ENCODE results near the gene NFATC2IP. TPM values are rescaled to one million over a fixed set of nuclear protein-coding genes. Genes with fewer than 3 reads are reported as not detected.

The NFATC2IP gene
- 10 to 100 TPM; 30.8 to 85.9 (median 76.7) TPM for polyA plus RNA-seq (ENCODE audit: insufficient read length in 3 of 3)
- long read RNA-seq, donor 1, full-length matches to known transcripts = 5 of 5 reads
- long read RNA-seq, donor 1, partial matches to known transcripts = 0 of 5 reads
- long read RNA-seq, donor 1, other reads (novel, unspliced or antisense) = 0 of 5 reads
- long read RNA-seq, donor 2, full-length matches to known transcripts = 12 of 12 reads
- long read RNA-seq, donor 2, partial matches to known transcripts = 0 of 12 reads
- long read RNA-seq, donor 2, other reads (novel, unspliced or antisense) = 0 of 12 reads
- long read RNA-seq, donor 3, full-length matches to known transcripts = 2 of 2 reads
- long read RNA-seq, donor 3, partial matches to known transcripts = 0 of 2 reads
- long read RNA-seq, donor 3, other reads (novel, unspliced or antisense) = 0 of 2 reads
- long read RNA-seq, donor 4, full-length matches to known transcripts = 7 of 7 reads
- long read RNA-seq, donor 4, partial matches to known transcripts = 0 of 7 reads
- long read RNA-seq, donor 4, other reads (novel, unspliced or antisense) = 0 of 7 reads
- long read RNA-seq, donor 5, full-length matches to known transcripts = 3 of 3 reads
- long read RNA-seq, donor 5, partial matches to known transcripts = 0 of 3 reads
- long read RNA-seq, donor 5, other reads (novel, unspliced or antisense) = 0 of 3 reads
- long read RNA-seq, donor 6, full-length matches to known transcripts = 13 of 13 reads
- long read RNA-seq, donor 6, partial matches to known transcripts = 0 of 13 reads
- long read RNA-seq, donor 6, other reads (novel, unspliced or antisense) = 0 of 13 reads
- long read RNA-seq, donor 7, full-length matches to known transcripts = 4 of 4 reads
- long read RNA-seq, donor 7, partial matches to known transcripts = 0 of 4 reads
- long read RNA-seq, donor 7, other reads (novel, unspliced or antisense) = 0 of 4 reads
- long read RNA-seq, donor 8, full-length matches to known transcripts = 2 of 2 reads
- long read RNA-seq, donor 8, partial matches to known transcripts = 0 of 2 reads
- long read RNA-seq, donor 8, other reads (novel, unspliced or antisense) = 0 of 2 reads
- long read RNA-seq, donor 9, partial matches to known transcripts = 0 of 6 reads
- long read RNA-seq, donor 9, other reads (novel, unspliced or antisense) = 0 of 6 reads
- long read RNA-seq, donor 10, full-length matches to known transcripts = 9 of 15 reads
- long read RNA-seq, donor 10, partial matches to known transcripts = 6 of 15 reads
- long read RNA-seq, donor 10, other reads (novel, unspliced or antisense) = 0 of 15 reads
- long read RNA-seq, donor 11, partial matches to known transcripts = 0 of 1 reads
- long read RNA-seq, donor 11, other reads (novel, unspliced or antisense) = 0 of 1 reads
- long read RNA-seq, donor 12, full-length matches to known transcripts = 12 of 12 reads
- long read RNA-seq, donor 12, partial matches to known transcripts = 0 of 12 reads
- long read RNA-seq, donor 12, other reads (novel, unspliced or antisense) = 0 of 12 reads
- long read RNA-seq, donor 13, partial matches to known transcripts = 0 of 2 reads
- long read RNA-seq, donor 13, other reads (novel, unspliced or antisense) = 0 of 2 reads
- long read RNA-seq, donor 14 = 0 reads
- long read RNA-seq, donor 15 = 0 reads
- long read RNA-seq, donor 16, full-length matches to known transcripts = 4 of 4 reads
- long read RNA-seq, donor 16, partial matches to known transcripts = 0 of 4 reads
- long read RNA-seq, donor 16, other reads (novel, unspliced or antisense) = 0 of 4 reads

DNA sequence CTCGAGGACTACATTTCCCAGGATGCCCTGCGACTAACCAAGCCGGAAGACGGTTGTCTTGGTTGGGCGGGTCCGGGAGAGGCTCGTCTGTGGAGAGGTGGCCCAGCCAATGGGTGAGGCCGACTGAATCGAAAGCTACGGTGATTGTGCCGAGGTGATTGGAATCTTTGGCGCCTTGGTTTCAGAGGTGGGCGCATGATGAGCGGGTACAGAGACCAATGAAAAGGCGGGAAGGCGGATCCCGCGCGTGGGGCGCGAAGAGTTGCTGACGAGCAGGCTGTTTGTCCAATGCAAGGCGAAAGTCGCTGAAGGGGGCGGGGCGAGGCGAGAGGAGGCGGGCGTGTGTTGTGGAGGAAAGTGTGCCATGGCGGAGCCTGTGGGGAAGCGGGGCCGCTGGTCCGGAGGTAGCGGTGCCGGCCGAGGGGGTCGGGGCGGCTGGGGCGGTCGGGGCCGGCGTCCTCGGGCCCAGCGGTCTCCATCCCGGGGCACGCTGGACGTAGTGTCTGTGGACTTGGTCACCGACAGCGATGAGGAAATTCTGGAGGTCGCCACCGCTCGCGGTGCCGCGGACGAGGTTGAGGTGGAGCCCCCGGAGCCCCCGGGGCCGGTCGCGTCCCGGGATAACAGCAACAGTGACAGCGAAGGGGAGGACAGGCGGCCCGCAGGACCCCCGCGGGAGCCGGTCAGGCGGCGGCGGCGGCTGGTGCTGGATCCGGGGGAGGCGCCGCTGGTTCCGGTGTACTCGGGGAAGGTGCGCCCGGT is at the start of gene NFATC2IP:
TSS of gene NFATC2IP (plus strand) at position 290 of the 762 bp plus-strand sequence. CDS start at position 365, 75 bp downstream.
- peak; percentile 100 for DNase-seq

DNA sequence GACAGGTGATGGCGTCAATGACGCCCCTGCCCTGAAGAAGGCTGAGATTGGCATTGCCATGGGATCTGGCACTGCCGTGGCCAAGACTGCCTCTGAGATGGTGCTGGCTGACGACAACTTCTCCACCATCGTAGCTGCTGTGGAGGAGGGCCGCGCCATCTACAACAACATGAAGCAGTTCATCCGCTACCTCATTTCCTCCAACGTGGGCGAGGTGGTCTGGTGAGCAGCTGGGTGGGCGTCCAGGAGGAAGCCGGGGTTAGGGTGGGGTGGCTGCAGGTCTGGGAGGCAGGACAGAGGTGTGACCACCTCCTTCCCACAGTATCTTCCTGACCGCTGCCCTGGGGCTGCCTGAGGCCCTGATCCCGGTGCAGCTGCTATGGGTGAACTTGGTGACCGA is 48.9 kb upstream of the NFATC2IP start:
- no peak for DNase-seq

DNA sequence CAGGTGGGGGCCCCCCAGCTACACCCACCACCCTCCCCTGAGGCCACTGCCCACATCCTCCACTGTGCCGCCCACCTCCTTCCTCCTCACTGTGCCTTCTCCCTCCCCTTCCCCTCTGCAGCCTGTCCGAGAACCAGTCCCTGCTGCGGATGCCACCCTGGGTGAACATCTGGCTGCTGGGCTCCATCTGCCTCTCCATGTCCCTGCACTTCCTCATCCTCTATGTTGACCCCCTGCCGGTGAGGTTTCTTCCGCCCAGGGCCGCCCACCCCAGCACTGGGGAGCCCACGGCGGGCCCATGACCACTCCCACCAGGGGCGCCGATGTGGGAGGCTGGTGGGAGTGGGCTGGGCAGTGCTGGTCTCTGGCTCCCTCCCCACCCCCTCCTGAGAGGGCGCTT is 47.8 kb upstream of the NFATC2IP start:
- no peak for DNase-seq

DNA sequence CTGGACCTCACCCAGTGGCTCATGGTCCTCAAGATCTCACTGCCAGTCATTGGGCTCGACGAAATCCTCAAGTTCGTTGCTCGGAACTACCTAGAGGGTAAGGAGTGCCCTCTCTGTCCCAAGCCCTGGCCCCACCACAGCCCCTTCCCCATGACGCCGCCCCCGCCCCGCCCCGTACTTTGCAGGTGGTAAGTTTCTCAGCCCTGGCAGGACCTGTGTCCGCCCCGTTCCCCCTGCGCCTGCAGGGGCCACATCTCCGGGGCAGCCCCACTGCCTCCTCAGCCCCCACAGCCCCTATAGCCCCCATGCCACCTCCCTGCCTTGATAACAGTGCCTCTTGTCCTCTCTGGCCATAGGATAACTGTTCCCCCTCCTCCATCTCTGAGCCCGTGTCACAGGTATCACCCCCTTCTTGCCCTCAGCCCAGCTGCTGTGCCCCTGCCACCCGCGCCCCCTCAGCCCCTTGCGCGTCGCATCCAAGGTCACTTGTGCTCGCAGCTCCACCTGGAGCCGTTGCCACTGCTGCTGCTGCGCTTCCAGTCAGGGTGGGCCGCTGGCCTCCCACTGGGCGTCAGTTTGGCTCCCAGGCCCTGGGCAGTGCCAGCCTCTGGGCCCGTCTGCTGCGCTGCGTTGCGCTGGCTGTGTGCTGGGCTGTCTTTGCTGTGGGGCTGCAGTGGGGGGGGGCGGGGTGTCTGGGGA is 47.2 kb upstream of the NFATC2IP start:
- no peak for DNase-seq

DNA sequence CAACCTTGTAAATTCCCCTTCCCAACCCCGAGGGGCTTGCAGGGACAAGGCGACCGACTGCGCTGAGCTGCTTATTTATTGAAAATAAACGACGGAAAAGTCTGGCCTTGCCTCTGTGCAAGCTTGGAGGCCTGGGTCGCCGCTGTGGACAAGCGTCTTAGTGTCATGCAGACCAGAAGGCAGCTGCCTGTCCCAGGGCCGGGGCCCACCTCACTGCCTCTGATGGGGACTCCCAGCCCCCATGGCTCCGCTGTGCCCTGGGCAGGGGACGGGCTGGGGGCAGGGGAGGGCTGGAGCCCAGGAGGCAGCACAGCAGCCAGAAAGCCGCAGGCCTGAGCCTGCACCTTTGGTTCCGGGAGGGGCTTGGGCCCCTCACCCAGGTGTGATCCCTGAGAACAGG is 46.4 kb upstream of the NFATC2IP start:
- no peak for DNase-seq

DNA sequence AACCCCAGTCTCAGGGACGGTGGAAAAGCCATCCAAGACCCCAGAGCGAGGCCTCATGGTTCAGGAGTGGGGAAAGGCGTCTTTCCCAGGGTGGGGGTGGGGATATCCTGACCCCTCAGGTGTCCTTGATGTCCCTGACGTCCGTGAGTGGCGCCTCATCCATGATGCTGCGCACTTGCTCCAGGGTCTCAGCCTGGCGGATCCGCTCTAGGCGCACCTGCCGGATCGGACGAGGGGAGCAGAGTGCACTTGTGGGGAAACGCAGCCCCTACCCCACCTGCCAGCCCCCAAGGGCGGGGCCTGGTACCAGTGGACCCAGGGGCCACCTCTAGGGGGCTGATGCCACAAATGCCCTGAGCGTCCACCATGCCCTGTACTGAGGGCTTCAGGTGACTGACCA is 45.9 kb upstream of the NFATC2IP start:
- DNase-seq = no peak

DNA sequence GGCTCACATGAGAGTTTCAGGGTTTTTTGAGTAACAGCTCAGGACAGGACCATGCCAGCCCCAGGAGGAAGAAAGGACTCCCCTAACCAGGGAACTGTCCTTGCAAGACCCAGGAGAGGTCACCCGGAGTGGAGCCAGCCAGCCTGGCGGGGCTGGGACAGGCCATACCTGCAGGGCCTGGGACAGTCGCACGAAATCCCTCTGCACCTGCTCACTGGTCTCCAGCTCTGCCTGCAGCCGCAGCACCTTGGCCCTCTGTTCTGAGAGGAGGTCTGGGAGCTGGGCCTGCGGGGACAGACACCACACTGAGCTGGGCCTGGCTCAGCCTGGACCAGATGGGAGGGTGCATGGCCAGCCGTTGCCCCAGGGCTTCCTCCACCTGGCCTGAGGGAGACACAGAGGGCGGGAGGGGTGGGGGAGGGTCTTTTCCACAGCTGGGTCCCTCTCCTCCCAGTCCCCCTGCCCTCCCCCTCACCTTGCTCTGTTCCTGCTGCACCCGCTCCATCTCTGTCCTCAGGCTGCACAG is 45.4 kb upstream of the NFATC2IP start:
- DNase-seq = no peak

DNA sequence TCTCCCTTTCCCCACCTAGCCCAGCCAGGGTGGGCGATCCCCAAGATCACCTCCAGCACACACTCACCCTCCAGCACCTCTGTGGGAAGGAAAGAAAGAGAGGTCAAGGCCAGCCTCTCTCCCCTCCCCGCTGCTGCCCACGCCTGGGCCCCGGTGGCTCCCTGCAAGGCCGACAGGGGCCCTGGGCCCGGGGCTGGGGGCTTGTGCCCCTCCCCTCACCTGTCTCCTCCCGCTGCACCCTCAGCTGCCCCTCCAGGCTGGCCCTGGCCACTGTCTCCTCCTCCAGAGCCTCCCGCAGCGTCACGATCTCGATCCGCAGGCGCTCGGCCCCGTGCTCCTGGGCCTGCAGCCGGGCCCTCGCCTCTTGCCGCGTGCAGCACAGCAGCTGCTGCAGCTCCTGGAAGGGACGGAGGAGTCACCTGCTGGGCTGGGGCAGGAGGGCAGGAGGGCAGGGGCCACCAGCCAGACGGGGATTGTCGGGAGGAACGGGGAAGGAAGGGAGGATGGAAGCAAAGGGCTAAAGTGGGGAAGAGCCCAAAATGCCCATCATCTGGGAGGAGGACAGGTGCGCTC is 44.9 kb upstream of the NFATC2IP start:
- no peak for DNase-seq

DNA sequence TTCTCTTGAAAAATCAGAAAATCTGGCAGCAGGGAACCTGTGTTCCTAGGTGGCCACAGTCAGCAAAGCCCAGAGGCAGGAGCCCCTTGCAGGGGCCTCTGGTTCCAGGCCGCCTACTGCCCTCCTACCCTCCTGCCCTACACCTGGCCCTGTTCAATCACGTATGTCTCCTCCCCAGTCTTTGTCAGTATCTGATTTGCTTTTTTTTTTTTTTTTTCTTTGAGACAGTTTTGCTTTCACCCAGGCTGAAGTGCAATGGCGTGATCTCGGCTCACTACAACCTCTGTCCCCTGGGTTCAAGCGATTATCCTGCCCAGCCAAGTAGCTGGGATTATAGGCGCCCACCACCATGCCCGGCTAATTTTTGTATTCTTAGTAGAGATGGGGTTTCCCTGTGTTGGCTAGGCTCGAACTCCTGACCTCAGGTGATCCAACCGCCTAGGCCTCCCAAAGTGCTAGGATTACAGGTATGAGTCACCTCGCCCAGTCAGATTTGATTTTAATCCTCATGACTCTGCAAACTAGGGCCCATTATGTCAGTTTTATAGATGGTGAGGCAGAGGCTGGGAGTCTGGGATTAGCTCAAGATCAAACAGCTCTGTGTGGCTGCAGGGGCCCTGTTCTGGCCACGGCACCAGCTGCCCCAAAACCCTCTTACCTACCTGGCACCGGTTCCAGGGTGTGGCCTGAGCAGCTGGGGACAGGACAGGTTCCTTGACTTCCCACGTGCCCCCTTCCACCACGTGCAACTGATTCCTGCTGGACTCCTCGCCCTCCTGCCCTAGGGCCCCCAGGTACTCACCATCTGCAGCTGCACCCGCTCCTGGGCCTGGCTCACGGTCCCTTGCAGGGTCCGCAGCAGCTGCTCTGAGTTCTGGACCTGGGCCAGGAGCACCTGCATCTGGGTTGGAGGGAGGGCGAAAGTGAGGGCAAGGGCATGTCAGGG is 40.4 kb upstream of the NFATC2IP start:
- DNase-seq = no peak

DNA sequence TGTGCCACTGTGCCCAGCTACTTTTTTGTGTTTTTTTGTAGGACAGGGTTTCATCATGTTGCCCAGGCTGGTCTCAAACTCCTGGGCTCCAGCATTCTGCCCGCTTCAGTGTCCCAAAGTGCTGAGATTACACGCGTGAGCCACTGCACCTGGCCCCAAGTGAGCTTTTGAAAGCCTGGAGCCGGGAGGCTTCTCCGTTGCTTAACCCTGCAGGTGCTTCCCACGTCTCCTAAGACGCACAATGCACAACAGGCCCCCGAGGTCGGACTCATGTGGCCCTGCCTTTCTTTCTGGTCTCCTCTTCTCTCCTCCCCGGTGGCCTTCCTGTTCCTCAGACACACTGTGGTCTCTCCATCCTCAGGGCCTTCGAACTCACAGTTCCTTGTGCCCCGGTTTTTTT is 38.2 kb upstream of the NFATC2IP start:
- no peak for DNase-seq

DNA sequence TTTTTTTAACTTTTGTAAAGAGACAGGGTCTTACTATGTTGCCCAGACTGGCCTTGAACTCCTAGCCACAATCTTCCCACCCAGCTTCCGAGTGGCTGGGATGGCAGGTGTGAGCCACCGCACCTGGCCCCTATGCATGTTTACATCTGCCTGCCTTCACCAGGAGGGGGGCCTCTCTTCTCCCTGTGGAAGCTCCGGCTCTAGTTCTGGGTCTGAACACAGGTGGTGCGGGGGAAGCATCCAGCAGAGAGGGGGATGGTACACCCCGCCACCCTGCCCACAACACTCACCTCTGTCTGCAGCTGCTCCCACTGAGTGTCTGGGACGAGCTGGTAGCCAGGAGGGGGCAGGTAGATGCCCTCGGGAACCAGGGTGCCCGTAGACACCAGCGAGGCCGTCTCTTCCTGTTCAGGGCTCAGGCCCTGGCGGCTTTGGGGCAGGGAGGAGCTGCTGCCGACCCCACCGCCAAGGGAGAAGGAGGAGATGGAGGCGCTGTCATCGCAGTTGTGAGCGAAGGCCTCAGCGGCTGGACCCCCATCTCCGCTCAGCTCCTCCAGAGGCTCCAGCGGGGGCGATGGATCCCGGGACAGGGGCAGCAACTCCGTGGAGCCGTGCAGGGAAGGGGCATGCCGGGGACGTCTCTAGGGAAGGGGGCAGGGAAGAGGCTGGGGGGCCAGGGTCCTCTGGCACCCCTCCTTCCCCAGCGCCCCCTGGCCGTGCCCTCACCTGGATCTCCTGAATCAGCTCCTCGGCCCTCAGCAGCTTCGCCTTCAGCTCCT is 36.6 kb upstream of the NFATC2IP start:
- DNase-seq = no peak

DNA sequence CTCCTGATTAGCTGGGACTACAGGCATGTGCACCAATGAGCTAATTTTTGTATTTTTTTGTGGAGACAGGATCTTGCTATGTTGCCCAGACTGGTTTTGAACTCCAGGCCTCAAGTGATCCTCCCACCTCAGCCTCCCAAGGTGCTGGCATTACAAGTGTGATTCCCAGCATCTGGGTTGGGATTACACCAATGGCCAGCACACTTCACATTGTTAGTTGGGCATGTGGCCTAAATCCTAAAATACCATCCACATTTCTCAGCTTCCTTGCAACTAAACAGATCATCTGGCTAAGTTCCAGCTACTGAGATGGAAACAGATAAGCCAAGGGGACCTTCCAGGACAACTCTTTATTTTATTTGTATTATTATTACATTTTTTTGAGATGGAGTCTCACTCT is 35.6 kb upstream of the NFATC2IP start:
- no peak for DNase-seq

DNA sequence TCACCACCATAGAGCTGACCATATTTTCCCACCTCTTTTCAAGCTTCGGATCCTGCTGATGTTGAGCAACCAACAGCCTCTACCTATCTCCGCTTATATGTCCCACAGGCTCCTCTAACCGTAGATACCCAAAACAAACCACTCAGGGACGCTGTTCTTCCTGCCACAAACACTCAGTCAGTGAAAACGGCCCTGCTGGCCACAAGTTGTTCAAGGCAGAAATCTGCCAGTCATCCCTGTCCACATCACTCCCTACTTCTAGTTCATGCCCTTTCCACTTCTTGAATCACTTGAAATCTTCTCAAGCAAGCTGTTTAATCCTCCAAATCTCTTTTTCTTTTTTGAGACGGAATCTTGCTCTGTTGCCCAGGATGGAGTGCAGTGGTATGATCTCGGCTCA is 33.6 kb upstream of the NFATC2IP start:
- no peak for DNase-seq

DNA sequence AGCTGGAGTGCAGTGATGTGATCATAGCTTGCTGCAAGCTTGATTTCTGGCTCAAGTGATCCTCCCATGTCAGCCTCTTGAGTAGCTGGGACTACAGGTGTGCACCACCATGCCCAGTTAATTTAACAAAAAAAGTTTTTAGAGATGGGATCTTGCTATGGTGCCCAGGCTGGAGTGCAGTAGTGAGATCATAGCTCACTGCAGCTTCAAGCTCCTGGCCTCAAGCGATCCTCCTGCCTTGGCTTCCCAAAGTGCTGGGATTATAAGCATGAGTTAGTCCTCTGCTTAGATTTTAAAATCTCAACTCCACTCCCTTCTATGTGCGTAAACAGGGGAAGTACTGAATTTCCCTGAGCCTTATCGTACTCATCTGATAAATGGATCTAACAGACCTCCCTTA is 32.0 kb upstream of the NFATC2IP start:
- DNase-seq = no peak

DNA sequence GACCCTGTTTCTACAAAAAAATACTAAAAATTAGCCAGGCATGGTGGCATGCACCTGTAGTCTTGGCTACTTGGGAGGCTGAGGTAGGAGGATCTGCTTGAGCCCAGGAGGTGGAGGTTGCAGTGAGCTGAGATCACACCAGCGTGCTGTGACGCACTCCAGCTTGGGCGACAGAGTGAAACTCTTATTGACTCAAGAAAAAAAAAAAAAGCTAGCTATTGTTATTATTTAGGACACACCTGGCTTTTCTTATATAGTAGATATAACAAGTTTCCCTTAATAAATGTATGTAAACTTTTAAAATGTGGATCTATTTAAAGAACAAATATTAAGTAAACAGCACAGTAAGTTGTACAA is 27.5 kb upstream of the NFATC2IP start:
- no peak for DNase-seq

DNA sequence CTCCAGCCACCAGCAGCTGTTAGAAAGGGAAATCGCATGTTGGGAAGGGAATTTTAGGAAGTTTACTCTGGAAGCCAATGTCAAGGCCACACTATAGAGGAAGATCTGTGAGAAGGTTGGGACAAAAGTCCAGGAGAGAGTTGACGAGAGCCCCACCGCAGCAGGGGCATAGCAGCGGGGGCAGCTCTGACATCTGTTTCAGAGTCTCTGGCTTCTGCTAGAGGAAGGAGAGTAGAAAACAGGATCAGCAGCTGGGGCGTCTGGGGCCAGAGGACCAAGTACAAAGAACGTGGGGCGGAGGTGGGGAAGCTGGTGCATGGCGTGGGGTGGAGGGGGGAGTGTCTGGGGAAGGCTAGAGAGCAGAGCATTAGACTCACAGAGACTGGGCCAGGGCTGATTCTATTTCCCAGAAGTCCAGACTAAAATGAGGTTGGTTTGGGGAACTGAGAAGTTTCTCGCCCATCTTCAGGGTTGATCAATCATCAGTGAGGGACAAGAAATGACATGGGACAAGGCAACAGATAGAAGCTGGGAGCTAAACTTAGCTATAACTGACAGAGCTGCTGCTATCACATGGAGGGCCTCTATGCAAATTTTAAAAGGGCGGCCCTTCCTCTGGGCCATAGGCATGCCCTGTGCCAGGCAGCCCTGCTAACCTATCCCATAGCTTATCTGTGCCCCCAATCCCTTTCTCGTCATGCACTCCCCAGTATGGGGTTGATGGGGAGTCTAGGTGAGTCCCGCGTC is 26.9 kb upstream of the NFATC2IP start:
- no peak for DNase-seq
